ENCODE results near the gene SPOCK1. TPM values are rescaled to one million over a fixed set of nuclear protein-coding genes. Genes with fewer than 3 reads are reported as not detected.

Gene SPOCK1
- total and polyA plus RNA-seq, 9 of the 15 experiments (the other 6 are each of a cell fraction or from before 2014, with no cell fraction given), result 0.01 to 0.35 (median 0.04) TPM; not detected in 6

GRCh38 chr5:137291436-137291835 lies 207.7 kb downstream of the SPOCK1 start:
- H3K27ac ChIP-seq (ENCODE audit: extremely low read depth, low read depth, low read length), result no peak overlapping the region
- H2AFZ ChIP-seq (ENCODE audit: low read depth, low read length), result no peak overlapping the region
- H3K9ac ChIP-seq (ENCODE audit: insufficient read depth in 1 of 2, low read depth in 2 of 2, low read length in 2 of 2), result no peak overlapping the region
- TF ChIP-seq SMARCC2 (IDR thresholded peaks at IDR 0.05; ENCODE audit: low read depth) (no peak), STAG1 (CRISPR knock-in tag; IDR thresholded peaks at IDR 0.05; ENCODE audit: borderline replicate concordance) (no peak), ZNF347 (CRISPR knock-in tag; IDR thresholded peaks at IDR 0.05; ENCODE audit: low read depth) (no peak), MECOM (CRISPR knock-in tag; IDR thresholded peaks at IDR 0.05) (no peak), ETV5 (CRISPR knock-in tag; IDR thresholded peaks at IDR 0.05; ENCODE audit: low read depth) (no peak), DIDO1 (tag; IDR thresholded peaks at IDR 0.05; ENCODE audit: low read depth) (no peak), RFX1 (IDR thresholded peaks at IDR 0.05) (peak; percentile 49), LCOR (CRISPR knock-in tag; IDR thresholded peaks at IDR 0.05) (no peak)
- 0% methylated on average over 2 of the region's 2 CpGs for WGBS (ENCODE audit: insufficient coverage, low coverage, missing lambda C conversion rate)
- BruUV-seq (replicated peaks), result no TSS peak
- no peaks in the 10 kb centered on the region for H3K4me1 ChIP-seq (replicated peaks in 1 of 2; ENCODE audit: control insufficient read depth in 2 of 2, insufficient read depth in 2 of 2, low read length in 2 of 2)
- H3K4me2 ChIP-seq (ENCODE audit: insufficient read depth, low read length), result no peak overlapping the region
- no peaks in the 10 kb centered on the region for H3K36me3 ChIP-seq (ENCODE audit: control insufficient read depth, insufficient read depth, low read length)
- H3K79me2 ChIP-seq (ENCODE audit: control insufficient read depth, insufficient read depth, low read length), result no peaks in the 10 kb centered on the region
- ATAC-seq (no peak), DNase-seq (ENCODE audit: extremely low read depth in 1 of 4, low spot score in 3 of 4) (no peak), FAIRE-seq (no peak)
- no peaks in the 10 kb centered on the region for H3K9me1 ChIP-seq (ENCODE audit: control insufficient read depth, insufficient read depth, low read length)
- ChIA-PET POLR2A (interaction anchor here (0.6 kb wide), 1 partner anchor 168 kb away, joined by 3 read pairs; no protein-coding TSS in a partner anchor), CTCF (ENCODE audit: low intra/inter-chr PET ratio) (no interaction called here)
- peaks cover 0 to 3% of the 10 kb centered on the region in 2 experiments; a peak in 2 of 5 replicates for H3K27me3 ChIP-seq (ENCODE audit: control insufficient read depth in 2 of 2, insufficient read depth in 2 of 2, low read length in 2 of 2)
- in situ Hi-C loops (cut with MboI), result no loop called here
- H4K20me1 ChIP-seq (replicated peaks; ENCODE audit: control insufficient read depth, insufficient read depth, low read length), result no peaks in the 10 kb centered on the region; the same call in 1 of the 2 replicates
- intact Hi-C loops (cut with micrococcal nuclease), result no loop called here
- no peak overlapping the region for H3K4me3 ChIP-seq
- no peaks in the 10 kb centered on the region for H3K9me3 ChIP-seq (replicated peaks; ENCODE audit: control insufficient read depth, insufficient read depth, low read depth, low read length)
